ENCODE results near the gene USP15.
A peak's percentile ranks its signal among the peaks of the same experiment; 100 is the strongest.

USP15 gene

GRCh38 chr12:62258941-62259630, 1.1 kb upstream of the USP15 start:
- peak; percentile 46 for DNase-seq

DNA sequence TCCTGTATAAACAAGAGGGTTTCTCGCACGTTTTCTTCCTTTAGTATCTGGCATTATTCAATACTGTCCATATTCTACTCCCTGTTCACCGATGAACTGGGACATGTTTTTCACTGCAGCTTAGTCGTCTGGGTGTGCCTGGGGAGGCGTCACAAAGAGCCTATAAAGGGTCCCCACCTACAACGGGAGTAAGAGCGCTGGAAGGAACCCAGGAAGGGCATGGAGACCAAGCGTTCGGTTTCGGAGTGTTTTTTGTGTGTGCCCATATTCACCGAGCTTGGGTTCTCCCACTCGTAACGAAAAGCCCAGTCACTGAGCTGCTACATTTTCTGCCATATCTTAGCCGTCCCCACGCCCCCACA, 592 bp upstream of the USP15 start:
- DNase-seq, result peak; percentile 63

GRCh38 chr12:62260733-62261683, 804 bp downstream of the USP15 start:
- no peak for DNase-seq

GRCh38 chr12:62261876-62262517, 1.8 kb downstream of the USP15 start:
- no peak for DNase-seq

GRCh38 chr12:62263232-62263631, 3.0 kb downstream of the USP15 start:
- DNase-seq, result no peak

GRCh38 chr12:62263966-62264365, 3.8 kb downstream of the USP15 start:
- no peak for DNase-seq

DNA sequence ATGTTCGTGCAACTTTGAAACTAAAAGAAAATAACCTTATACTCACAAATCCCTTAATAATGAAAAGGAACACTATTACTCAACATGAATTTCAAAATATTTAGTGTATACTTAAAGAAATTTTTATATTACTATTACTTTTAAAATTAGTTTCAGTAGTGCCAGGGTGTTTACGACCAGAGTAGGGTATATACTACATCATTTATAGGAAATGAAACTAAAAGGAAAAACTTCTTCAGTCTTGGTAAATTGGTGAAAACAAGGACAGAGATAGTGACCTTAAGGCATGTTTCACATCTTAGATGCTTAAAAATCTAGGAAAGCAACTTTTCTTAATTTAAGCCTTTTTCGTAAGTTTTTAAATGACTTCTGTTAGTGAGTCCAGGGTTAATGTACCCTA, 4.5 kb downstream of the USP15 start:
- DNase-seq, result no peak

- no peak for DNase-seq
These were observed 5.3 kb downstream of the USP15 start for GRCh38 chr12:62265511-62265910.

- no peak for DNase-seq
These were observed 6.8 kb downstream of the USP15 start for GRCh38 chr12:62267026-62267425.

GRCh38 chr12:62267480-62267879, 7.3 kb downstream of the USP15 start:
- DNase-seq, result no peak

GRCh38 chr12:62268956-62269355, 8.8 kb downstream of the USP15 start:
- no peak for DNase-seq

GRCh38 chr12:62269464-62270228, 9.4 kb downstream of the USP15 start:
- no peak for DNase-seq

GRCh38 chr12:62270384-62270783, 10.2 kb downstream of the USP15 start:
- no peak for DNase-seq

GRCh38 chr12:62270872-62271271, 10.7 kb downstream of the USP15 start:
- DNase-seq, result no peak

- no peak for DNase-seq
These were observed 12.8 kb downstream of the USP15 start for GRCh38 chr12:62272936-62273552.

DNA sequence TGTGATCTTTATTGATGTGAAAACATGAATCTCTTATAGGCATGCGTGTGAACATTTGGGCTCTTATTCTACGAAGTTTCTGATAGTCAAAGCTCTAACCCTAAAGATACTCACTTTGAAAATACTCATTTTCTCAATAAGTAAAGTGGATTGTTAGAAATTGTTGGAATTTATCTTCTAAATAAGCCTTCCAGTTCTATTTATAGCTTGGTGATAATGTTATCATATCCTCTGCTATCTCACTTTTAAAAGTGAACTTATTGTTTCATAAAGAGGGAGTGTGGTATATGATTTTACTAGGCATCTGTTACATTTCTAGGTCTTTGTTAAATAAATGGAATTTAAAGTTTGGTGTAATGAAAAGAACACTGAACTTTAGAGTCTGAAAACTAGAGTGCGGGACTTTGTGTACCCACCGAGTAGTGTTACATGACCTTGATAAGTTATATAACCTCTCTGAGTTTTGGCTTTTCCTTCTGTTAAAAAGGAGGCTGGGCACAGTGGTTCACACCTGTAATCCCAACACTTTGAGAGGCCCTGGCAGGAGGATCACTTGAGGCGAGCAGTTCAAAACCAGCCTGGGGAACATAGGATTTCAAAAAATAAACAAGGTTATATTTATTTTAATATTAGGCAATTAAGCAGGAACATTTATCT, 13.6 kb downstream of the USP15 start:
- DNase-seq, result no peak

GRCh38 chr12:62278022-62278421, 17.8 kb downstream of the USP15 start:
- DNase-seq, result no peak

DNA sequence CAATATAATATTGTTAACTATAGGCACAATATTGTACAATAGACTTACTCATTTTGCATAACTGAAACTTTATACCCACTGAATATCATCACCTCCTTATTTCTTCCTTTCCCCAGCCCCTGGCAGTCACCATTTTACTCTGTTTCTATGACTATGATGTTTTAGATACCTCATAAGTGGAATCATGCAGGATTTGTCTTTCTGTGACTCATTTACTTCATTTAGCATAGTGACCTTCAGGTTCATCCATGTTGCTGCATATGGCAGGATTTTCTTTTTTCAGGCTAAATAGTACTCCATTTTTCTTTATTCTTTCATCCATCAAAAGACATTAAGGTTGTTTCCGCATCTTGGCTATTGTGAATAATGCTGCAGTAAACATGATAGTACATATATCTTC, 18.9 kb downstream of the USP15 start:
- no peak for DNase-seq

- no peak for DNase-seq
These were observed 19.8 kb downstream of the USP15 start for GRCh38 chr12:62279961-62280360.

GRCh38 chr12:62282057-62282774, 22.0 kb downstream of the USP15 start:
- DNase-seq, result no peak

GRCh38 chr12:62284749-62285148, 24.5 kb downstream of the USP15 start:
- no peak for DNase-seq
